ENCODE results near the gene CFAP57.

The CFAP57 gene

GRCh38 chr1:43299101-43299500 is 127.0 kb downstream of the CFAP57 start:
- DNase-seq (ENCODE audit: low read depth) = no peak

- no peak for DNase-seq (ENCODE audit: low read depth)
Measured at GRCh38 chr1:43300378-43301094, 128.4 kb downstream of the CFAP57 start, which contains the start of gene TIE1. TIE1 (plus strand) TSS chr1:43300982; CDS start chr1:43301072, 90 bp downstream.

GRCh38 chr1:43302201-43302600 is 130.1 kb downstream of the CFAP57 start:
- no peak for DNase-seq (ENCODE audit: low read depth)

DNA sequence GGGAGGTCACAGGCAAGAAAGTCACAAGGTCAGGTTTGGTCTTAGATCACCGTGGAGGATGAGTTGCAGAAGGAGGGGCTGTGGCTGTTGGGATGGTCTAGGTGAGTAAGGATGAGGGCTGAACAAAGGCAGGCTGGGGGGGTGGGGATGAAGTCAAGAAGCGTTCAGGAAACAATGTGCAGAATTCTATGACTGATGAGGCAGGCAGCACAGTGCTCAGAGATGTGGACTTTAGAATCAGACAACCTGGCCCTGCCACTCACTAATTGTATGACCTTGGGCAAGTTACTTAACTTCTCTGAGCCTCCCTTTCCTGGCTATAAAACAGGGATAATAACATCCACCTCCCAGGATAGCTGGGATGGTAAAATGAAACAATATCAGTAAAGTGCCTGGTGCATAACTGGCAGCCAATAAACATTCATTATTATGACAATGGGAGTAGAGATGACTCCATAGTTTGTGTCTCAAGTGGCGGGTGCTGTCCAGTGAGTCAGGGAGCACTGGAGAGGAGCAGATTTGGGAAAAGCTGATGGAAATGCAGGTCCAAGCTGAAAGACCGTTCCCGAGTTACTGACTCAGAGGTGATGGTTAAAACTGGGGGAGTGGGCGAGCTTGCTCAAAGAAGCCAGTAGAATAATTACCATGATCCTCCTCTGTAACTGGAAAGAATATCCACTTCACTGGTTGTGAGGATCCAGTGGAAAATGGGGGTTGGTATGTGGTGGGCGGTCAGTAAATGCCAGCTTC is 130.8 kb downstream of the CFAP57 start:
- DNase-seq (ENCODE audit: low read depth) = no peak

DNA sequence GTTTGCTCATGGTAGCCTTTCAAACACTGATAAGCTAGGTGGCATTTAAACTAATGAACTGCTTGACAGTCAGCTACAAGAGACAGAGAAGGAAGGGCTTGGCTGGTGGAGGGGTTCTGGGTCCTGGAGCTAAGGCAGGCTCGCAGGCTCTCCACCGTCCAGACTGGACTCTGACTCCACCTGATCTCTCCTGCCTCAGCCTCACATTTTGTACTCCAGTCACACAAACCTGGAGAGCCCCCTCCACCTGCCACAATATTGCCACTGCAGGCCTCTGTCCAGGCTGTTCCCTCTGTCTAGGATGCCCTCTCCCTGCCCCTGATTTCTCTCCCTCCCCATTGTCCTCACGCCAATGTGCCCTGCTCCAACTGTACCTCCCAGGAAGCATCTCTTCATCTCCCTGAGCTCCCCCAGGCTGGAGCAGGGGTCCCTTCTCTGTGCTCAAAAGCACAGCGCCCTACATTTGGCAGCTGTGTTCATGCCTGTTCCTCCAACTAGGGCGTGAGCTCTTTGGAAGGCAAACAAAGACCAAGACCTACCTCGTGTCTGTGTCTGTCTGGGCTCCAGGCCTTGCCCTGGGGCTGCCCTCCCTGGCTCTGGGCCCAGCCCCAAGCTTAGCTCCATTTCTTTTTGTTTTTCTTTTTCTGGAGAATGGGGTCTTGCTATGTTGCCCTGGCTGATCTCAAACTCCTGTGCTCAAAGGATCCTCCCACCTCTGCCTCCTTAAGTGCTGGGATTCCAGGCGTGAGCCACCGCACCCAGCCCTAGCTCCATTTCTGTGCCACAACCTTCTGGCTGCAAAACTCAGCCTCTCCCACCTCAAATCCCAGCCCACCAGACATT is 131.6 kb downstream of the CFAP57 start:
- no peak for DNase-seq (ENCODE audit: low read depth)
